Smooth muscle cell (in vitro differentiated cells): ENCODE data around the gene UPK1A. TPM values are rescaled to one million over a fixed set of nuclear protein-coding genes. Genes with fewer than 3 reads are reported as not detected.

ENCODE experiments used
- DNase-seq: peaks from one replicate; lab custom pipeline; 2025; ENCODE audit not compliant: unreplicated experiment; lab: John Stamatoyannopoulos, UW
- H2AFZ ChIP-seq: fragments of 200-600 bp; sonication (generic); 2 replicates; pipeline ENCODE4 v1.6.0; 2016; ENCODE audit warnings: antibody characterized with exemption, low read depth, mild to moderate bottlenecking
- H3F3A ChIP-seq: fragments of 200-600 bp; sonication (generic); 2 replicates; pipeline ENCODE4 v1.6.0; 2017; ENCODE audit warnings: antibody characterized with exemption, low read depth
- H3K27ac ChIP-seq: fragments of 200-600 bp; sonication (generic); 2 replicates; pipeline ENCODE4 v1.5.1; 2016; ENCODE audit warnings: low read depth, mild to moderate bottlenecking
- H3K27me3 ChIP-seq: fragments of 200-600 bp; sonication (generic); 2 replicates; pipeline ENCODE4 v1.6.1; 2016; ENCODE audit warnings: low read depth, mild to moderate bottlenecking
- H3K36me3 ChIP-seq: fragments of 200-600 bp; sonication (generic); 2 replicates; pipeline ENCODE4 v1.5.1; 2016; ENCODE audit warnings: low read depth
- H3K4me1 ChIP-seq: fragments of 200-600 bp; sonication (generic); 2 replicates; pipeline ENCODE4 v1.5.1; 2016; ENCODE audit warnings: low read depth
- H3K4me2 ChIP-seq: fragments of 200-600 bp; sonication (generic); 2 replicates; pipeline ENCODE4 v1.6.0; 2016; ENCODE audit warnings: mild to moderate bottlenecking
- H3K4me3 ChIP-seq: fragments of 200-600 bp; sonication (generic); 2 replicates; pipeline ENCODE4 v1.5.1; 2016; ENCODE audit warnings: mild to moderate bottlenecking
- H3K79me2 ChIP-seq: fragments of 200-600 bp; sonication (generic); 2 replicates; pipeline ENCODE4 v1.6.0; 2016; ENCODE audit warnings: low read depth, mild to moderate bottlenecking
- H3K9ac ChIP-seq: fragments of 200-600 bp; sonication (generic); 2 replicates; pipeline ENCODE4 v1.6.0; 2016; ENCODE audit warnings: low read depth
- H3K9me3 ChIP-seq: fragments of 200-600 bp; sonication (generic); replicated peaks from 2 replicates; pipeline ENCODE4 v1.5.1; 2016; ENCODE audit warnings: low read depth
- H4K20me1 ChIP-seq: fragments of 200-600 bp; sonication (generic); 2 replicates; pipeline ENCODE4 v1.6.0; 2016; ENCODE audit warnings: low read depth
- CTCF ChIP-seq: fragments of 200-600 bp; sonication (generic); IDR thresholded peaks from 2 replicates; pipeline ENCODE4 v1.5.1; 2017; ENCODE audit warnings: borderline replicate concordance, mild to moderate bottlenecking, antibody characterized with exemption; ENCODE audit not compliant: insufficient read depth, poor library complexity, severe bottlenecking
- WGBS: methylation state at CpG from one replicate; pipeline ENCODE4 v1.1.7; 2016; ENCODE audit warnings: low lambda C conversion rate; 5-methylcytosine and 5-hydroxymethylcytosine counted together
- polyA plus RNA-seq: library from polyadenylated mRNA; unstranded; fragments of >200 nt; fragmentation: Nextera tagmentation; extraction: Ambion mirVana; gene quantifications from 2 replicates; pipeline ENCODE4 v1.2.1, GENCODE V29; 2016
- total RNA-seq: library from RNA; depleted of rRNA; stranded (reverse); fragments of >200 nt; gene quantifications from 2 replicates; pipeline ENCODE4 v1.2.3, GENCODE V29; 2014

UPK1A gene
- total and polyA plus RNA-seq, 2 experiments from 2014 or later = 1.0 to 4.2 TPM

GRCh38 chr19:35693422-35693821, 27.1 kb downstream of the UPK1A start:
- Histone ChIP-seq H3K79me2 (no peaks in the 10 kb centered on the region), H3K27me3 (no peaks in the 10 kb centered on the region), H3K4me1 (no peaks in the 10 kb centered on the region), H4K20me1 (no peaks in the 10 kb centered on the region), H3K4me2 (no peak overlapping the region), H3K36me3 (no peaks in the 10 kb centered on the region), H3K27ac (no peak overlapping the region), H2AFZ (no peak overlapping the region), H3K9me3 (no peaks in the 10 kb centered on the region), H3F3A (no peaks in the 10 kb centered on the region), H3K9ac (no peak overlapping the region), H3K4me3 (no peak overlapping the region)
- 25% methylated on average over 8 of the region's 8 CpGs for WGBS
- DNase-seq = no peak
- no peak for TF ChIP-seq CTCF

GRCh38 chr19:35693835-35694599, 27.7 kb downstream of the UPK1A start:
- Histone ChIP-seq H3K27ac (no peak overlapping the region), H3F3A (no peaks in the 10 kb centered on the region), H3K9ac (no peak overlapping the region), H3K4me1 (no peaks in the 10 kb centered on the region), H2AFZ (no peak overlapping the region), H3K4me2 (no peak overlapping the region), H3K36me3 (no peaks in the 10 kb centered on the region), H3K4me3 (no peak overlapping the region), H3K9me3 (no peaks in the 10 kb centered on the region), H3K79me2 (no peaks in the 10 kb centered on the region), H3K27me3 (no peaks in the 10 kb centered on the region), H4K20me1 (no peaks in the 10 kb centered on the region)
- DNase-seq = peak; percentile 33
- 46% methylated on average over 8 of the region's 8 CpGs for WGBS
- peak; percentile 93 for TF ChIP-seq CTCF

- no peaks in the 10 kb centered on the region for H3K79me2 ChIP-seq
- H3K9ac ChIP-seq = no peak overlapping the region
- no peaks in the 10 kb centered on the region for H3K4me1 ChIP-seq
- no peaks in the 10 kb centered on the region for H3F3A ChIP-seq
- H2AFZ ChIP-seq = no peak overlapping the region
- no peak for DNase-seq
- H4K20me1 ChIP-seq = no peaks in the 10 kb centered on the region
- TF ChIP-seq CTCF = no peak
- H3K27me3 ChIP-seq = no peaks in the 10 kb centered on the region
- no peaks in the 10 kb centered on the region for H3K9me3 ChIP-seq
- no peaks in the 10 kb centered on the region for H3K36me3 ChIP-seq
- H3K27ac ChIP-seq = no peak overlapping the region
- H3K4me2 ChIP-seq = no peak overlapping the region
- no peak overlapping the region for H3K4me3 ChIP-seq
- WGBS = 87% methylated on average over 2 of the region's 2 CpGs
Measured at GRCh38 chr19:35695895-35696422, 29.6 kb downstream of the UPK1A start.

GRCh38 chr19:35696835-35697234, 30.5 kb downstream of the UPK1A start:
- Histone ChIP-seq H3K27ac (no peak overlapping the region), H3K9me3 (no peaks in the 10 kb centered on the region), H3K27me3 (no peaks in the 10 kb centered on the region), H4K20me1 (no peaks in the 10 kb centered on the region), H3K36me3 (no peaks in the 10 kb centered on the region), H2AFZ (no peak overlapping the region), H3K79me2 (no peaks in the 10 kb centered on the region), H3K9ac (no peak overlapping the region), H3K4me3 (no peak overlapping the region), H3F3A (no peaks in the 10 kb centered on the region), H3K4me1 (no peaks in the 10 kb centered on the region), H3K4me2 (no peak overlapping the region)
- DNase-seq = no peak
- 78% methylated on average over 4 of the region's 4 CpGs for WGBS
- TF ChIP-seq CTCF = no peak
